ENCODE measurements around the gene PPP6R2.
"Not testable (repeated sequence)": the region's sequence is repeated elsewhere in the genome, so short reads cannot be mapped to it uniquely, and the experiment has no call there.

PPP6R2 gene

DNA sequence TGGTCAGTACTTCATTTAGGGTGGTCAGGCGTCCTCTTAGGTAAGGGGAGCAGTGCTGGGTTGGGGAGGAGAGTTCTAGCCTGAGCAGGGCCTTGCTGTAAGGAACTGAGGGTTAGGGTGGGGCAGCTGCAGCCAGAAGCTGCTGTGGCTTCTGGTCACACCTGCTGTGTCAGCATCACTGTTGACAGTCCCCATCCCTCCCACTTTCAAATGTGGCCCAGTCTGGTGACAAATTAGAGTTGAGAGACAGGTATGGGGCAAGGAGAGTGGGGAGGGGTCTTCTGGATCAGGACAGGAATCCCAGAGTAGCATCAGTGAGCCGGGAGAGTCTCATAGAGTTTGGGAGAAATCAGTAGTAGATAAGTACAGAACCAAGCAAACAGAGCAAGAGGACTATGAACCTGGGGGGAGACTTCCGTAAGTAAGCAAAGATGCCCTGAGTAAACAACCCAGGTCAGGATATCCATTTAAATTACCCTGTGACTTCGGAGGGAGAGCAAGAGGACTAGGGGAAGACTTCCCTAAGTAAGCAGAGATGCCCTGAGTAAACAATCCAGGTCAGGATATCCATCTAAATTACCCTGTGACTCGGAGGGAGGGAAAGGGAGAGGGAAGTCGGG is 53.7 kb downstream of the PPP6R2 start:
- DNase-seq (ENCODE audit: insufficient read length, low spot score) (no peak), FAIRE-seq (no peak)
- TF ChIP-seq POU2F2 (IDR thresholded peaks at IDR 0.05; ENCODE audit: low read depth, low read length): no peak
- TF ChIP-seq PAX5 (IDR thresholded peaks at IDR 0.05; ENCODE audit: insufficient read depth, low read length, severe bottlenecking): no peak
- TF ChIP-seq POLR2AphosphoS5 (IDR thresholded peaks at IDR 0.05; ENCODE audit: low read depth, low read length): no peak
- TF ChIP-seq SPI1 (IDR thresholded peaks at IDR 0.05; ENCODE audit: low read depth, low read length): no peak
- no peak for TF ChIP-seq TAF1 (IDR thresholded peaks at IDR 0.05; ENCODE audit: low read depth, low read length)
- no peak for TF ChIP-seq POLR2A (IDR thresholded peaks at IDR 0.05; ENCODE audit: low read depth, low read length)

DNA sequence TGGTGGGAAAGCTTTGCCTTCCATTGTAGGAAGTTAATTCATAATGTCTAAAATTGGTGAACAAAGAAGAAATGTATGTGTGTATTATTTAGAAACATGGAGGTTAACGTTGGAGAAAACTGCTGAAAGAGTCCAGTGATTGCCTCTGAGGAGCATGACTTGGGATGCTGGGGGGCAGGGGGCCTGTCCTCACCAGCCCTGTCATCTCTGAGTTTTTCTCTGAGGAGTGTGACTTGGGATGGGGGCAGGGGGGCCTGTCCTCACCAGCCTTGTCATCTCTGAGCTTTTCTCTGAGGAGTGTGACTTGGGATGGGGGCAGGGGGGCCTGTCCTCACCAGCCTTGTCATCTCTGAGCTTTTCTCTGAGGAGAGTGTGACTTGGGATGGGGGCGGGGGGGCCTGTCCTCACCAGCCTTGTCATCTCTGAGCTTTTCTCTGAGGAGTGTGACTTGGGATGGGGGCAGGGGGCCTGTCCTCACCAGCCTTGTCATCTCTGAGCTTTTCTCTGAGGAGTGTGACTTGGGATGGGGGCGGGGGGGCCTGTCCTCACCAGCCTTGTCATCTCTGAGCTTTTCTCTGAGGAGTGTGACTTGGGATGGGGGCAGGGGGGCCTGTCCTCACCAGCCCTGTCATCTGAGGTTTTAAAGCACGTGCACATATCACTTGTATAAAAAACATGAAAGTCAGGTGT is 54.4 kb downstream of the PPP6R2 start:
- not testable (repeated sequence) for FAIRE-seq; DNase-seq (ENCODE audit: insufficient read length, low spot score)

DNA sequence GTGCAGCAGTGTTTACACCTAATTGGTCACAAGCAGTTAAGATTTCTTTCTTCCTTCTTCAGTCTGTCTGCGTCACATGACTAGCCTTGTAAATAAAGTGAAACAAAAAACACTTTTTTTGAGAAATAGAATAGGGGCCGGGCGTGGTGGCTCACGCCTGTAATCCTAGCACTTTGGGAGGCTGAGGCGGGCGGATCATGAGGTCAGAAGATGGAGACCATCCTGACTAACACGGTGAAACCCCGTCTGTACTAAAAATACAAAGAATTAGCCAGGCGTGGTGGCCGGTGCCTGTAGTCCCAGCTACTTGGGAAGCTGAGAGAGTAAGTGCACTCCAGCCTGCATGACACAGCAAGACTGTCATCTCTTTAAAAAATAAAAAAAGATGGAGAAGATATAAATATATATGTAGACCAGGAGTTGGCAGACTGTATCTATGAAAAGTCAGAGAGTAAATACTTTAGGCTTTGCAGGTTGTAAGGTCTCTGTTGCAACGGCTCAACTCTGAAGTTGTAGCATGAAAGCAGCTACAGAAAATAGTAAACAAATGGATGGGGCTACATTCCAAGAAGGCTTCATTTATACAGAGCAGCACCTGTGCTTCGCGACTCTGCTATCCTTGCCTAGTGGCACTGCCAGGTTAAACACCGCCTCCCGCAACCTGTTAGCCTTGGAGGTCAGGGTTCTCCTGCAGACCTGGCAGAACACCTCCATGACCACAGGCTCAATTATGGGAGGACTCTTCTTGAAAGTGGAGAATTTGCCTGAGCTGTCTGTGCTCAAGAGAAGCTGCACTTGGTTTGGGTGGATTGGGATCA is 55.9 kb downstream of the PPP6R2 start:
- no peak for TF ChIP-seq PAX5 (IDR thresholded peaks at IDR 0.05; ENCODE audit: insufficient read depth, low read length, severe bottlenecking)
- TF ChIP-seq POLR2A (IDR thresholded peaks at IDR 0.05; ENCODE audit: low read depth, low read length): no peak
- TF ChIP-seq SPI1 (IDR thresholded peaks at IDR 0.05; ENCODE audit: low read depth, low read length): no peak
- TF ChIP-seq POLR2AphosphoS5 (IDR thresholded peaks at IDR 0.05; ENCODE audit: low read depth, low read length): no peak
- no peak for TF ChIP-seq TAF1 (IDR thresholded peaks at IDR 0.05; ENCODE audit: low read depth, low read length)
- TF ChIP-seq POU2F2 (IDR thresholded peaks at IDR 0.05; ENCODE audit: low read depth, low read length): no peak
- DNase-seq (ENCODE audit: insufficient read length, low spot score) (no peak), FAIRE-seq (no peak)

GRCh38 chr22:50399751-50400331 is 56.7 kb downstream of the PPP6R2 start:
- FAIRE-seq (peak; percentile 78), DNase-seq (ENCODE audit: insufficient read length, low spot score) (no peak)
- TF ChIP-seq SPI1 (IDR thresholded peaks at IDR 0.05; ENCODE audit: low read depth, low read length): no peak
- no peak for TF ChIP-seq PAX5 (IDR thresholded peaks at IDR 0.05; ENCODE audit: insufficient read depth, low read length, severe bottlenecking)
- no peak for TF ChIP-seq POLR2A (IDR thresholded peaks at IDR 0.05; ENCODE audit: low read depth, low read length)
- TF ChIP-seq POLR2AphosphoS5 (IDR thresholded peaks at IDR 0.05; ENCODE audit: low read depth, low read length): no peak
- TF ChIP-seq POU2F2 (IDR thresholded peaks at IDR 0.05; ENCODE audit: low read depth, low read length): no peak
- no peak for TF ChIP-seq TAF1 (IDR thresholded peaks at IDR 0.05; ENCODE audit: low read depth, low read length)

DNA sequence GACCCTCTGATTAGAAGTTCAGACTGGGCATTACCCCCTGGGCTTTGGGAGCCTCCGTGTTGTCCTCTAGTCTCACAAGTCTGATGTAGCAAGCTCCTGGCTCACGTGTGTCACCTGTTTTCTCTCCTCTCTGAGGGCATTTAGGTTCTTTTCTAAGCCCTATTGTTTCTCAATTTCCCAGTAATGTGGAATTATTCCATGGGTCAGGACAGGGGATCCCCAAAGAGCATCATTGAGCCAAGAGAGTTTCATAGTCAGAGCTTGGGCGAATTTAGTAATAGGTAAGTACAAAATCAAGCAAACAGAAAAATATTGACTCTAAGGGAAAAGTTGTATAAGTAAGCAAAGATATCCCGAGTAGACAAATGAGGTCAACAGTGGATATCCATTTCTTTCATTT is 57.3 kb downstream of the PPP6R2 start:
- FAIRE-seq (no peak), DNase-seq (ENCODE audit: insufficient read length, low spot score) (no peak)
- no peak for TF ChIP-seq TAF1 (IDR thresholded peaks at IDR 0.05; ENCODE audit: low read depth, low read length)
- TF ChIP-seq POU2F2 (IDR thresholded peaks at IDR 0.05; ENCODE audit: low read depth, low read length): no peak
- TF ChIP-seq PAX5 (IDR thresholded peaks at IDR 0.05; ENCODE audit: insufficient read depth, low read length, severe bottlenecking): no peak
- no peak for TF ChIP-seq SPI1 (IDR thresholded peaks at IDR 0.05; ENCODE audit: low read depth, low read length)
- TF ChIP-seq POLR2A (IDR thresholded peaks at IDR 0.05; ENCODE audit: low read depth, low read length): no peak

GRCh38 chr22:50400931-50401330 is 57.8 kb downstream of the PPP6R2 start:
- no peak for DNase-seq (ENCODE audit: insufficient read length, low spot score)
- no peak for FAIRE-seq
- no peak for TF ChIP-seq PAX5 (IDR thresholded peaks at IDR 0.05; ENCODE audit: insufficient read depth, low read length, severe bottlenecking)

DNA sequence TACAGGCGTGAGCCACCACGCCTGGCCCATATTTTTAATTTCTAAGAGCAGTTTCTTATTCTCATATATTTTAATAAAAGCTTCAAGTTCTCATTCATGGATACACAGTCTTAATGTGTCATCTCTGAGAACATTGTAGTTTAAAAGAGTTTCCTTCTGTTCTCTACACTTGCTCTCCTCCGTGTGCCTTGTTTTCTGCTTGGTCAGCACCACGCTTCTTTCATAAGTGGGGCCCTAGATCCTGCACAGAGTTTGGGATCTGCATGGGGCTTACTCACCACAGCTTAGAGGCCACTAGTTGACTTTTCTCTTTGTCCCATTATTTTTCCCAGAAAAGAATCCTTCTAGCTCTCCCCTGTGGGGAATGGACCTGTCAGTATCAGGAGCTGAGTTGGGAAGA is 58.8 kb downstream of the PPP6R2 start:
- no peak for TF ChIP-seq PAX5 (IDR thresholded peaks at IDR 0.05; ENCODE audit: insufficient read depth, low read length, severe bottlenecking)
- no peak for TF ChIP-seq POLR2A (IDR thresholded peaks at IDR 0.05; ENCODE audit: low read depth, low read length)
- no peak for TF ChIP-seq POU2F2 (IDR thresholded peaks at IDR 0.05; ENCODE audit: low read depth, low read length)
- no peak for DNase-seq (ENCODE audit: insufficient read length, low spot score)
- FAIRE-seq: no peak

DNA sequence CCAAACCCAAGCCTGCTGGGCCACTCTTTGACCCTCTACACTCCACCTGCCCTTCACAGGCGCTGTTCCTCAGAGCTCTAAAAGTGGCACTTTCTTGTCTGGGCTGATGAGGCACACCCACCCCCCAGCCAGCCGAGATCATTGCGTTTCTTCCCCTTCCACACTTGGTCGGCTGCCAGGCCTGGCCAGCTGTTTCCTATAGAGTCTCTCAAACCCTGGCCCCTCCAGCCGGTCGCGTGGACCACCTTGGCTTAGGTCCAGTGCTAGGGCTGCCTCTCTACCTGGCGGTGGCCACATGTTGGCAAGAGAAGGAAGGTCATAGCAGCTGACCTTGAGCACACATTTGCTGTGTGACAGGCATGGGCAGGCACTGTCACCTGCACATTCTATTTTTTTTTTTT is 60.6 kb downstream of the PPP6R2 start:
- no peak for FAIRE-seq
- TF ChIP-seq SPI1 (IDR thresholded peaks at IDR 0.05; ENCODE audit: low read depth, low read length) (no peak), POLR2A (IDR thresholded peaks at IDR 0.05; ENCODE audit: low read depth, low read length) (no peak), TAF1 (IDR thresholded peaks at IDR 0.05; ENCODE audit: low read depth, low read length) (no peak), POU2F2 (IDR thresholded peaks at IDR 0.05; ENCODE audit: low read depth, low read length) (no peak), POLR2AphosphoS5 (IDR thresholded peaks at IDR 0.05; ENCODE audit: low read depth, low read length) (no peak), PAX5 (IDR thresholded peaks at IDR 0.05; ENCODE audit: insufficient read depth, low read length, severe bottlenecking) (no peak)
- no peak for DNase-seq (ENCODE audit: insufficient read length, low spot score)

DNA sequence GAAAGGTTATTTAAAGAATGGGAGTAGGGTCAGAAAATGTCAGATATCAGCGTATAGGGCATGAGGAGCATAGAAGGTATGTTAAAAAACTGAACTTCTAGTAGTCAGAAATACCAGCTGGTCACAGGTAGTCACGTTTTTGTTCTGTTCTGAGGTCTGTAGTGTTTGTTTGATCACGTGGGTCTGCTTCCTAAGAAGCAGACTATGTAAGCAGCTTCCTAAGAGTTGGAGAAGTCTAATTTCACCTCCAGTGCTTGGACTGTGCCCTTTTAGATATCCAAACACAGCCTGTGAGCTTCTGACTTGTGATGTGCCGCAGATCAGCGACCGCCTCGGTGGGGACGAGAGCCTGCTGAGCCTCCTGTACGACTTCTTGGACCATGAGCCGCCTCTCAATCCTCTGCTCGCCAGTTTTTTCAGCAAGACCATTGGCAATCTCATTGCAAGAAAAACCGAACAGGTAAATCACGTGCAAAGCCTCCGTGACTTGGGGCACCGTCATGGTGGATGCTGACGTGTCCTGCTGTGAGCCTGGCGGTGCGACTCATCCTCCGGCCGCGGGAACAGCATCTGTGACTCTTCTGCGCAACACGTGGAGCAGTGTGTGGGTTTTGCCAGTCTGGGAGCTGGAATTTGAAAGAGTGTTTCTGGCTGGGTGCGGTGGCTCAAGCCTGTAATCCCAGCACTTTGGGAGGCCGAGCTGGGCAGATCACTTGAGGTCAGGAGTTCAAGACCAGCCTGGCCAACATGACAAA is 63.5 kb downstream of the PPP6R2 start:
- no peak for DNase-seq (ENCODE audit: insufficient read length, low spot score)
- no peak for FAIRE-seq
- TF ChIP-seq POLR2A (IDR thresholded peaks at IDR 0.05; ENCODE audit: low read depth, low read length) (no peak), POLR2AphosphoS5 (IDR thresholded peaks at IDR 0.05; ENCODE audit: low read depth, low read length) (no peak), PAX5 (IDR thresholded peaks at IDR 0.05; ENCODE audit: insufficient read depth, low read length, severe bottlenecking) (no peak), SPI1 (IDR thresholded peaks at IDR 0.05; ENCODE audit: low read depth, low read length) (no peak), TAF1 (IDR thresholded peaks at IDR 0.05; ENCODE audit: low read depth, low read length) (no peak), POU2F2 (IDR thresholded peaks at IDR 0.05; ENCODE audit: low read depth, low read length) (no peak)

All from GM12891 (cell line).